DOHH2 (cell line): ENCODE measurements around the gene MSH5.

Source experiments
- H3F3A ChIP-seq: fragments of 200-600 bp; sonication (generic), shearing (Covaris generic); 2 replicates; pipeline ENCODE4 v1.6.0; 2016; ENCODE audit warnings: antibody characterized with exemption, mild to moderate bottlenecking; ENCODE audit not compliant: control insufficient read depth, insufficient read depth
- H3K27ac ChIP-seq: fragments of 200-600 bp; sonication (generic); 2 replicates; pipeline ENCODE4 v1.5.1; 2014; ENCODE audit warnings: low read depth, mild to moderate bottlenecking, low read length, moderate library complexity
- H3K27me3 ChIP-seq: fragments of 200-600 bp; sonication (generic); 2 replicates; pipeline ENCODE4 v1.6.1; 2014; ENCODE audit warnings: mild to moderate bottlenecking, low read length, mixed read lengths; ENCODE audit not compliant: control insufficient read depth
- H3K36me3 ChIP-seq: fragments of 200-600 bp; sonication (generic); 2 replicates; pipeline ENCODE4 v1.6.1; 2014; ENCODE audit warnings: mild to moderate bottlenecking, low read length, moderate library complexity, mixed read lengths; ENCODE audit not compliant: control insufficient read depth
- H3K4me1 ChIP-seq: fragments of 200-600 bp; sonication (generic); 2 replicates; pipeline ENCODE4 v1.6.1; 2014; ENCODE audit warnings: mild to moderate bottlenecking, low read length, mixed read lengths; ENCODE audit not compliant: control insufficient read depth
- H3K4me2 ChIP-seq: fragments of 200-600 bp; sonication (generic); 2 replicates; pipeline ENCODE4 v1.6.0; 2014; ENCODE audit warnings: mild to moderate bottlenecking, low read length, moderate library complexity
- H3K4me3 ChIP-seq: fragments of 200-600 bp; sonication (generic); 2 replicates; pipeline ENCODE4 v1.5.1; 2014; ENCODE audit warnings: mild to moderate bottlenecking, low read length, mixed read lengths
- H3K79me2 ChIP-seq: fragments of 200-600 bp; sonication (generic); 2 replicates; pipeline ENCODE4 v1.6.1; 2014; ENCODE audit warnings: mild to moderate bottlenecking, low read length, mixed read lengths; ENCODE audit not compliant: control insufficient read depth
- H3K9me2 ChIP-seq: fragments of 200-600 bp; sonication (generic); replicated peaks from 2 replicates; pipeline ENCODE4 v1.6.1; 2014; ENCODE audit warnings: mild to moderate bottlenecking, low read length, mixed read lengths; ENCODE audit not compliant: control insufficient read depth
- H3K9me3 ChIP-seq: fragments of 200-600 bp; sonication (generic); 2 replicates; pipeline ENCODE4 v1.6.1; 2014; ENCODE audit warnings: antibody characterized with exemption, low read length, mixed read lengths; ENCODE audit not compliant: control insufficient read depth, insufficient read depth
- H4K20me1 ChIP-seq: fragments of 200-600 bp; sonication (generic); 2 replicates; pipeline ENCODE4 v1.6.0; 2014; ENCODE audit warnings: low read depth, mild to moderate bottlenecking, antibody characterized with exemption, low read length, moderate library complexity; ENCODE audit not compliant: control insufficient read depth, insufficient read depth
- CTCF ChIP-seq: fragments of 200-600 bp; sonication (generic); IDR thresholded peaks from one replicate; pipeline ENCODE4 v1.5.1; 2014; ENCODE audit warnings: antibody characterized with exemption, mild to moderate bottlenecking, low read depth, low read length; ENCODE audit not compliant: poor library complexity, severe bottlenecking
- EZH2phosphoT487 ChIP-seq: fragments of 200-600 bp; sonication (generic); IDR thresholded peaks from 2 replicates; pipeline ENCODE4 v1.6.1; 2017; ENCODE audit warnings: borderline replicate concordance, mild to moderate bottlenecking, antibody characterized with exemption, low read length, moderate library complexity, mixed read lengths

Gene MSH5

GRCh38 chr6:31763619-31763940, 23.8 kb downstream of the MSH5 start:
- Histone ChIP-seq H4K20me1 (no peaks in the 10 kb centered on the region), H3K9me2 (no peaks in the 10 kb centered on the region), H3K79me2 (no peaks in the 10 kb centered on the region), H3K27ac (no peak overlapping the region), H3K9me3 (no peaks in the 10 kb centered on the region), H3K4me2 (no peak overlapping the region), H3K36me3 (peaks cover 47% of the 10 kb centered on the region), H3K4me3 (no peak overlapping the region), H3K4me1 (no peaks in the 10 kb centered on the region), H3K27me3 (no peaks in the 10 kb centered on the region), H3F3A (no peaks in the 10 kb centered on the region)
- TF ChIP-seq EZH2phosphoT487 (no peak), CTCF (no peak)

GRCh38 chr6:31764198-31764597, 24.4 kb downstream of the MSH5 start:
- Histone ChIP-seq H3K4me3 (no peak overlapping the region), H3K4me1 (peaks cover 4% of the 10 kb centered on the region; the same call in 1 of the 2 replicates), H3F3A (no peaks in the 10 kb centered on the region), H3K79me2 (no peaks in the 10 kb centered on the region), H3K9me3 (no peaks in the 10 kb centered on the region), H3K27me3 (no peaks in the 10 kb centered on the region), H4K20me1 (no peaks in the 10 kb centered on the region), H3K27ac (no peak overlapping the region), H3K9me2 (no peaks in the 10 kb centered on the region), H3K36me3 (peaks cover 41% of the 10 kb centered on the region), H3K4me2 (no peak overlapping the region)
- TF ChIP-seq EZH2phosphoT487, result no peak
- TF ChIP-seq CTCF, result no peak

GRCh38 chr6:31765559-31765909, 25.7 kb downstream of the MSH5 start:
- H3F3A ChIP-seq, result no peaks in the 10 kb centered on the region
- no peak overlapping the region for H3K4me2 ChIP-seq
- peaks cover 4% of the 10 kb centered on the region; the same call in 1 of the 2 replicates for H3K4me1 ChIP-seq
- peaks cover 28% of the 10 kb centered on the region for H3K36me3 ChIP-seq
- no peaks in the 10 kb centered on the region for H3K27me3 ChIP-seq
- H3K9me3 ChIP-seq, result no peaks in the 10 kb centered on the region
- no peak overlapping the region for H3K4me3 ChIP-seq
- no peak overlapping the region for H3K27ac ChIP-seq
- TF ChIP-seq CTCF (no peak), EZH2phosphoT487 (no peak)
- no peaks in the 10 kb centered on the region for H3K9me2 ChIP-seq
- H3K79me2 ChIP-seq, result no peaks in the 10 kb centered on the region
- H4K20me1 ChIP-seq, result no peaks in the 10 kb centered on the region
